HG03521 (cell line): ENCODE data around the gene RIPOR2.

Experiments used
- ATAC-seq: cut with Tn5 transposase; IDR thresholded peaks from one replicate; pipeline ENCODE4 v1.9.1; 2021; ENCODE audit warnings: mild to moderate bottlenecking, moderate library complexity; ENCODE audit not compliant: unreplicated experiment

The RIPOR2 gene

GRCh38 chr6:24854077-24854666, 81.6 kb downstream of the RIPOR2 start:
- ATAC-seq, result no peak

GRCh38 chr6:24851086-24851485, 84.7 kb downstream of the RIPOR2 start:
- ATAC-seq, result no peak

- ATAC-seq, result no peak
These were observed 86.0 kb downstream of the RIPOR2 start for GRCh38 chr6:24849713-24850112.

GRCh38 chr6:24848461-24848860, 87.3 kb downstream of the RIPOR2 start:
- no peak for ATAC-seq

- no peak for ATAC-seq
These were observed 88.4 kb downstream of the RIPOR2 start for GRCh38 chr6:24847402-24847801.

- ATAC-seq, result no peak
These were observed 90.2 kb downstream of the RIPOR2 start for GRCh38 chr6:24845578-24845977.

- no peak for ATAC-seq
These were observed 90.9 kb downstream of the RIPOR2 start for GRCh38 chr6:24844903-24845302.

- no peak for ATAC-seq
These were observed 91.7 kb downstream of the RIPOR2 start for GRCh38 chr6:24844061-24844460.

GRCh38 chr6:24840187-24840586, 95.6 kb downstream of the RIPOR2 start:
- no peak for ATAC-seq

- no peak for ATAC-seq
These were observed 96.8 kb downstream of the RIPOR2 start for GRCh38 chr6:24838994-24839393.

- no peak for ATAC-seq
These were observed 97.7 kb downstream of the RIPOR2 start for GRCh38 chr6:24838081-24838480.

- ATAC-seq, result no peak
These were observed 99.7 kb downstream of the RIPOR2 start for GRCh38 chr6:24836109-24836508.

- ATAC-seq, result no peak
These were observed 101.9 kb downstream of the RIPOR2 start for GRCh38 chr6:24833711-24834386.

- no peak for ATAC-seq
These were observed 103.0 kb downstream of the RIPOR2 start for GRCh38 chr6:24832794-24833193.

GRCh38 chr6:24831771-24832716, 103.7 kb downstream of the RIPOR2 start:
- no peak for ATAC-seq

GRCh38 chr6:24829657-24830056, 106.1 kb downstream of the RIPOR2 start:
- ATAC-seq, result no peak

- ATAC-seq, result no peak
These were observed 107.8 kb downstream of the RIPOR2 start for GRCh38 chr6:24827970-24828369.

GRCh38 chr6:24827162-24827561, 108.6 kb downstream of the RIPOR2 start:
- ATAC-seq, result no peak

- no peak for ATAC-seq
These were observed 110.6 kb downstream of the RIPOR2 start for GRCh38 chr6:24825130-24825630.

- no peak for ATAC-seq
These were observed 111.4 kb downstream of the RIPOR2 start for GRCh38 chr6:24824142-24824938.

- ATAC-seq, result no peak
These were observed 112.6 kb downstream of the RIPOR2 start for GRCh38 chr6:24823185-24823584.
